Anterior cingulate cortex (tissue), 58 donors: ENCODE data around the gene ZBTB20.
A peak's percentile ranks its signal among the peaks of the same experiment; 100 is the strongest.

Source experiments
- DNase-seq, 58 donors: peaks; one replicate each; lab custom pipeline; 2025; lab: John Stamatoyannopoulos, UW

The ZBTB20 gene

GRCh38 chr3:114619771-114620170, 527.3 kb downstream of the ZBTB20 start:
- no peak for DNase-seq

DNA sequence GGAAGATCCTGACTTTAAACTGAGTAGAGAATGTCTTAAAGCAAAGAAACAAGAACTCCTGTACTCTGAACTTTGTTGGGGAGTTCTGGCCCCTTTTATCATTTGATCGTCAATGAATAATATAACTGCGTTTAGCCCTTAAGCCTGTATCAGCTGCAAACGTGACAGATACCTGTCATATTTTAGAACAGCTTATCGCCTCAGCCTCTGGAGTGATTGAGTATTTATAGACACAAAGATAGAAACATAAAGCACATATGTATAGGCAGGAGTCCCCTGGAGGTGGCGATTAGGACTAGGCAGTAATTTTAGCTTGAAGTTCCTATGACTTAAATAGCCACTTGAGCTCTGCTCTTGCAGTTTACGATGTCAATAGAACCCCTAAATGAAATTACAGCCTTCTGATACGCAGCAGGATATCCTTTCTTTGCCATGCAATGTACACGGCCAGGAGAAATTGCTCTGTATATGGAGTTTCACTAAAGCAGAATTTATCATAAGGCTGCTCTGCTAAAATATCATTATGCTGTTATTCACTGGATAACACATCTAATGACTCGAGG, 531.5 kb downstream of the ZBTB20 start:
- no peak for DNase-seq

- no peak for DNase-seq
Measured at GRCh38 chr3:114609973-114610630, 537.0 kb downstream of the ZBTB20 start.

GRCh38 chr3:114608293-114608692, 538.8 kb downstream of the ZBTB20 start:
- no peak for DNase-seq

GRCh38 chr3:114606336-114606735, 540.8 kb downstream of the ZBTB20 start:
- DNase-seq: no peak

- no peak for DNase-seq
Measured at GRCh38 chr3:114600571-114600970, 546.5 kb downstream of the ZBTB20 start.

DNA sequence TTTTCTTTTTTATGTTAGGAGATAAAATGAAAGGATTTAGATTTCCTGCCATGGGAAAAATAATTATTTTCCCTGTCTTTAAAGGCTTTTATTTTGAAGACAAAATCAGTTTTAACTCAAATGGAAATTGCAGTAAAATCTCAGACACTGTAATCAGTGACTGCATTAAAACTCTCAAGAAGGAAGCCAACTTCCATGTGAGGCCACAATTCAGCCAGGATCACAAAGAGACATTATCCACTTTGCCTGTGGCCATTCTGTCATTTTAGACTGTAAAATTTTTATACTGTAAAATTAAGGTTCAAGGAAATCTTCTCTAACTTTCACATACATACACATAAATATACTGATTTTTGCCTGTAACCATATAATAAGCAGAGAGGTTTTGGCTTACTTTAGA, 549.2 kb downstream of the ZBTB20 start:
- no peak for DNase-seq

DNA sequence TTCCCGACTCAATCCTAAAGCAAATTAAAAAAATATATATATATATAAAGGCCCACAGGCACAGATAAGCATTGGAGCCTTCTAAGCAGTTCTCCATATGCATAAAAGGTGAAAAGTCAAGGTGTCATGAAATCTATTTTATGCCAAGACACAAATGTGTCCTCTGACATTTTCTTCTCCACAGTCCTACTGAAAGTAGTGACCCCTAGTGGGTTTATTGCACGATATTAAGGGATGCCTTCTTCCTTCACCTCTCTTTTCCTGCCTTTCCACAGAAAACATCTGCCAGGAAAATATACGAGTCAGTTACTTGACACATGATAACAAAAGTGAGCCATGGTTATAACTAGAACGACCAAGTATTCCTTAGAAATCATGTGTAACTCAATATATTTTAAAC, 550.1 kb downstream of the ZBTB20 start:
- no peak for DNase-seq

DNA sequence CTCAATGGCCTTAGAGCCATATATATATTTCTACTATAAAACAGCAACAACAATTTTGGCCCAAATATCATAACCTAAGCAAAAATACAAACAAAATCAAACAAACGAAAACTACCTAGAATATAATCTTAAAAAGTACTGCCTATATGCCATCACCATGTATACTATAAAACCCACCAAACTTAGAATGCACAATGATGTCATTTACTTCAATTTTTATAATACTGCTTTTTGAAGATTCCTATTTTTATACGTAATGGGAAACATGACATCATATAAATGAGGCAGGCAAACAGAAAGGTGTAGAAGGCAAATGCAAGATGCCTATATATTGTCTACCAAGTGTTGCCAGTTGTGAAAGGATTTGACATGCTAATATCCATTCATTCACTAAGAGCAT, 550.9 kb downstream of the ZBTB20 start:
- no peak for DNase-seq

DNA sequence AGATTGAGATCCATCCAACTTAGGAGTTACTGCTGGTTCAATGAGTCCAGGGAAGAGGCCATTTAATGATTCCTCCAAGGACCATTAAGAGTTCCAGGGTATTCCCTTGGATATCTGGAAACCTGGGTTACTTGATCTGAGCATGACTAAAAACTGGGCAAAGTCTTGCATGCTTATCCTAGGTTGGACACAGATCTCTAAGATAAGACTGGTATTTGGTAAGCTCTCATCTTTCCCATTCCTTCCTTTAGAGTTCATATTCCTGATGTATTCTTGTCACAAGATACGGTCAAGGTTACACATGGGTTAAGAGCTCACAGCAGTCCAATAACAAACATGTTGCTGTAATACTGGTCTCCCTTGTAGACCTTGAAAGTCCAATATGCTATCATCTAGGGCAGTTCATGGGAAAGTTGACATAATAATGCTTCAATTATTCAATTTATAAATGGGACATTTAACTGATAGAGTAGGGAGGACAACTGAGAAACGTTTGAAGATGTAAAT, 551.5 kb downstream of the ZBTB20 start:
- no peak for DNase-seq

- DNase-seq: no peak
Measured at GRCh38 chr3:114590309-114591047, 556.6 kb downstream of the ZBTB20 start.

DNA sequence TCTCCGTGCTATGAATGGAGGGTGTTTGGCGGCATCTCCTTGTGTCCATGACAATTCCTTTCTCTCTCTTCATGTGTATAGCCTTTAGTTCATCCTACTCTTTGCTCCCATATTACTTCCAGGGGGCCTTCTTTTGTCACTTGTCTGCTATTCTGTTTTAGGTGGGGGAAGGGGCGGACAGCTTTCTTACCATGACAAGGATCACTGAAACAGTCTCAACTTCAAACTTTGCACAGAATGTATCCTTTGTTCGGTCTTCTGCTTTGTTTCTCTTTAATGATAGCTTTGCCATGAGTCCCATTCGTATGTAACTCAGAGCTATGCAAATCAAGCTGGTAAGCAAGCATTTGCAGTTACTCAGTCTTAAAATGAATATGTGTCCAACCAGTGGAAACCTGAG, 559.1 kb downstream of the ZBTB20 start:
- no peak for DNase-seq

GRCh38 chr3:114586119-114586518, 561.0 kb downstream of the ZBTB20 start:
- no peak for DNase-seq

DNA sequence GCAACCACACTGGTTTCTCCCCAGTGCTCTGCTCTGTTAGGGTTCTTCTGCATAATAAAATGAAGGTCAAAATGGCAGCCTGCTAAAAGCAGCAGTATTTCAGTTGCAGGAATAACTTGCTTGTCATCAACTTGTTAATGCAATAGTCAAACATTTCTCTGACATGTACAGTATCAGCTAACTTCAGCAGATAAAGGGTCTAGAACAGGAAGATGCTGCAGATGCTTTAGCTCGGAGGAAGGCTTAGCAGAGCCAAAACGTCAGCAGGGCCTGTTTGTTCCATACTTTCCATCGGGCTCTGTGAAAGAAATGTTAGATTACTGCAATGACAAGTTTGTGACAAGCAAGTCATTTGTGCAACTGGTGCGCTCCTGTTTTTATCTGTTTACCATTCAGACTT, 561.4 kb downstream of the ZBTB20 start:
- no peak for DNase-seq

DNA sequence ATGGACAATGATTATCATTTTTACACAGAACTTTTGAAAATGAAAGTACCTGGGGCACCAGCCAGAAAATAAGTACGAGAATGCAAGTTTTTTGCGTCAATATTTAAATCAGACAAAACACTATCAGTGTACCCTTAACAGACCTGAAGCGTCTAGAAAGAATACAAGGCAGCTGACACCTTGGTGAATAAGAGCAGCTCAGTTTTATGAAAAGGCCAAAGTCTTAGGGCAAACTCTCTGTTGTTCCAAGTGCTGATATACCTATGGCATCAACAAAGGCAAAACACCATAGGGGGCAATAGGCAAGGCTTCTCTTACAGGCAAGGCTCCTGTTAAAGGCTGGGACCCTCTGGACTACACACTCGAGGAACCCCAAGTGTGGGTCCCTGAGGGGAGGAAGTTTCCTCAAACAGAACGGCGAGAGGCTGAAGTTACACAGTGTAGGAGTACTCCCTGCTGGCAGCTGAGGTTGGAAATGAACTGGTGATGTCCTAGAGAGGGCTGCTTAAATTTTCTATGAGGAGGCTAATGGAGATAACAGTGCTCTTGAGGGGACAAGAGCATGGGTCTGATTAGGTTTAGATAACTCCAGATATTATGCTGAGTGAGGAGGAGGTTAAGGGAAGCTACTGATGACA, 562.2 kb downstream of the ZBTB20 start:
- DNase-seq: no peak

DNA sequence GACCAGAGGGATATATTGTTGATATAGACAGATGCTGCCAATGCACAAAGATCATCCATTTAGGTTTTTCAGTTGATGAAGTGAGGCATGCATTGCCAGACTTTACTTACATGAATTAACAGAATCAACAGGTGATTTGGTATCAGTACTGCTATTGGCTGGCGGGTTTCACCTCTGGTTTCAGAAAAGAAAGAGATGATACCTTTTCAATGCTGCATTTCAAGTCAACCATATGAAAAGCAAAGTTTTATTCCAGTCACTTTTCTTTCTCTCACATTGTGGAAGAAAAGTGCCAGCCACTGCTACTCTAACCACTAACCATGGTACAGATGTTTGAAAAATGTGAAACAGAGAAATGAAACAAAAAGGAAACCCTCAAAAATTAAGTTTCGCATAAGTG, 564.2 kb downstream of the ZBTB20 start:
- no peak for DNase-seq

- no peak for DNase-seq
Measured at GRCh38 chr3:114572364-114573062, 574.6 kb downstream of the ZBTB20 start.

DNA sequence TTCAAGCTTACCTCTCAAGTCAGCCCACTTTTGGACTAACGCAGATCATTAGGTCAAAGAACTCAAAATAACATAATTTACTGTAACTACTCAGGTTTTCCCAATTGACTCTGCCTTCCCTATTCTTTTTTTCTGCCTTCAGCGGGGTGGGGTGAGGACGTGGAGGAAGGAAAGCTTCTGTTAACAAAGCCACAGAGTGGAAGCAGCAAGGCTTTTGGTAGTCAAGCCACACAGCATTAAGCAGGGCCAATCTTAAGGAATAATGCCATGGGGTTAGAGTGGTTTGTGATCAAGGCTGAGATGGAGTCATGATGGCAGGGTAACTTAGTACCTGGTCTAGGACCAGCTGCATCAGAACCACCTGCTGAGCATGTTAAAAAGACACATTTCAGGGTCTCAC, 575.7 kb downstream of the ZBTB20 start:
- DNase-seq: no peak

- no peak for DNase-seq
Measured at GRCh38 chr3:114569186-114569585, 577.9 kb downstream of the ZBTB20 start.

- DNase-seq: peak in 2 of 58 donors; percentile 3 to 18
Measured at GRCh38 chr3:114567771-114568170, 579.3 kb downstream of the ZBTB20 start.

GRCh38 chr3:114566767-114567166, 580.3 kb downstream of the ZBTB20 start:
- no peak for DNase-seq
